DOHH2 (cell line): ENCODE data around the gene ANKRD6.

Source experiments
- H3F3A ChIP-seq: fragments of 200-600 bp; sonication (generic), shearing (Covaris generic); 2 replicates; pipeline ENCODE4 v1.6.0; 2016; ENCODE audit warnings: antibody characterized with exemption, mild to moderate bottlenecking; ENCODE audit not compliant: control insufficient read depth, insufficient read depth
- H3K27ac ChIP-seq: fragments of 200-600 bp; sonication (generic); 2 replicates; pipeline ENCODE4 v1.5.1; 2014; ENCODE audit warnings: low read depth, mild to moderate bottlenecking, low read length, moderate library complexity
- H3K27me3 ChIP-seq: fragments of 200-600 bp; sonication (generic); 2 replicates; pipeline ENCODE4 v1.6.1; 2014; ENCODE audit warnings: mild to moderate bottlenecking, low read length, mixed read lengths; ENCODE audit not compliant: control insufficient read depth
- H3K36me3 ChIP-seq: fragments of 200-600 bp; sonication (generic); 2 replicates; pipeline ENCODE4 v1.6.1; 2014; ENCODE audit warnings: mild to moderate bottlenecking, low read length, moderate library complexity, mixed read lengths; ENCODE audit not compliant: control insufficient read depth
- H3K4me1 ChIP-seq: fragments of 200-600 bp; sonication (generic); 2 replicates; pipeline ENCODE4 v1.6.1; 2014; ENCODE audit warnings: mild to moderate bottlenecking, low read length, mixed read lengths; ENCODE audit not compliant: control insufficient read depth
- H3K4me2 ChIP-seq: fragments of 200-600 bp; sonication (generic); 2 replicates; pipeline ENCODE4 v1.6.0; 2014; ENCODE audit warnings: mild to moderate bottlenecking, low read length, moderate library complexity
- H3K4me3 ChIP-seq: fragments of 200-600 bp; sonication (generic); 2 replicates; pipeline ENCODE4 v1.5.1; 2014; ENCODE audit warnings: mild to moderate bottlenecking, low read length, mixed read lengths
- H3K79me2 ChIP-seq: fragments of 200-600 bp; sonication (generic); 2 replicates; pipeline ENCODE4 v1.6.1; 2014; ENCODE audit warnings: mild to moderate bottlenecking, low read length, mixed read lengths; ENCODE audit not compliant: control insufficient read depth
- H3K9me2 ChIP-seq: fragments of 200-600 bp; sonication (generic); replicated peaks from 2 replicates; pipeline ENCODE4 v1.6.1; 2014; ENCODE audit warnings: mild to moderate bottlenecking, low read length, mixed read lengths; ENCODE audit not compliant: control insufficient read depth
- H3K9me3 ChIP-seq: fragments of 200-600 bp; sonication (generic); 2 replicates; pipeline ENCODE4 v1.6.1; 2014; ENCODE audit warnings: antibody characterized with exemption, low read length, mixed read lengths; ENCODE audit not compliant: control insufficient read depth, insufficient read depth
- H4K20me1 ChIP-seq: fragments of 200-600 bp; sonication (generic); 2 replicates; pipeline ENCODE4 v1.6.0; 2014; ENCODE audit warnings: low read depth, mild to moderate bottlenecking, antibody characterized with exemption, low read length, moderate library complexity; ENCODE audit not compliant: control insufficient read depth, insufficient read depth
- CTCF ChIP-seq: fragments of 200-600 bp; sonication (generic); IDR thresholded peaks from one replicate; pipeline ENCODE4 v1.5.1; 2014; ENCODE audit warnings: antibody characterized with exemption, mild to moderate bottlenecking, low read depth, low read length; ENCODE audit not compliant: poor library complexity, severe bottlenecking
- EZH2phosphoT487 ChIP-seq: fragments of 200-600 bp; sonication (generic); IDR thresholded peaks from 2 replicates; pipeline ENCODE4 v1.6.1; 2017; ENCODE audit warnings: borderline replicate concordance, mild to moderate bottlenecking, antibody characterized with exemption, low read length, moderate library complexity, mixed read lengths

The ANKRD6 gene

DNA sequence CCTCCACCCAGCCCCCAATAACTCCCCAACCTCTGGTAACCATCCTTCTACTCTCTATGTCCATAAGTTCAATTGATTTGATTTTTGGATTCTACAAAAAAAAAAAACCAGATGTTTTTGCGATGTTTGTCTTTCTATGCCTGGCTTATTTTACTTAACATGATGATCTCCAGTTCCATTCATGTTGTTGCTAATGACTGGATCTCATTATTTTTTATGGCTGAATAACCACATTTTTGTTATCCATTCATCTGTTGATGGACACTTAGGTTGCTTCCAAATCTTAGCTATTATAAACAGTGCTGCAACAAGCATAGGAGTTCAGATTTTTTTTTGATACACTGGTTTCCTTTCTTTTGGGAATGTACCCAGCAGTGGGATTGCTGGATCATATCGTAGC, 106.8 kb downstream of the ANKRD6 start:
- no peaks in the 10 kb centered on the region for H3K79me2 ChIP-seq
- no peak overlapping the region for H3K27ac ChIP-seq
- H3K4me2 ChIP-seq = no peak overlapping the region
- H3K9me3 ChIP-seq = no peaks in the 10 kb centered on the region
- H3K36me3 ChIP-seq = no peaks in the 10 kb centered on the region
- peaks cover 8% of the 10 kb centered on the region for H3K27me3 ChIP-seq
- no peak overlapping the region for H3K4me3 ChIP-seq
- H3F3A ChIP-seq = no peaks in the 10 kb centered on the region
- no peaks in the 10 kb centered on the region for H4K20me1 ChIP-seq
- no peaks in the 10 kb centered on the region for H3K4me1 ChIP-seq
- TF ChIP-seq CTCF (no peak), EZH2phosphoT487 (no peak)
- no peaks in the 10 kb centered on the region for H3K9me2 ChIP-seq

DNA sequence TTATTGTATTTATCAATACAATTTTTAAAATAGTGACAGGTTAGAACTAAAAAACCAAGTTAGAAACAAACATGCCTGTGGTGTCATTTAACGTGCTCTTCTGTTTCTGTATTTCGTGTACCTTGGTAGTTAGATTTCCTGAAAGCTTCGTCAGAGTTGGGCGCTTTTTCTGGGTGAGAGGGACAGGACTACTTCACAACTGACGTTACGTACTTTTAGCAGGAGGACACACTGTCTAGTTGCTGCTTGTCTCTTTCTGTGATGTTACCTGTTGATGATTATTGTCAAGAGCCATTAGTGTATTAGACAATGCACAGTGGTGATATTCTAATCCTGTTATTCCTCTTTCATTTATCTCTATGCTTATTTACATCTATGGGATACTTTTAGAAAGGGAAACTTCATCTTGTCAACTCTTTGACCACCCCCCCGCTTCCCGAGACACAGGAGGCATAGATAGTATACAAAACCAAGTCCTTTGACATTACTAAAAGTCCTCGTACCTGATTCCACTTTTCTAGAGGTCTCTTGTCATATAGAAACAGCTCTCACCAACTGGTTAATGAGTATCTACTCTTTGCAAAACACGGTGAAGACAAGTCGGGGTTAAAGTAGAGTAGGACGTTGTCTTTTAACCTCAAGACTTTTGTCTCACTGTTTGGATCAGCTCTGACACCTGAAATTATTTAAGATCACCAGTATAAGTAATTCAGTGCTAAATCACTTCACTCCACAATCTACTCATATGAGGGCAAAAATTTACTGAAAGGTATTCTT, 109.3 kb downstream of the ANKRD6 start:
- Histone ChIP-seq H3K79me2 (no peaks in the 10 kb centered on the region), H3K4me2 (no peak overlapping the region), H3K27me3 (peaks cover 4% of the 10 kb centered on the region; the same call in 1 of the 2 replicates), H3K9me2 (no peaks in the 10 kb centered on the region), H3K27ac (no peak overlapping the region), H4K20me1 (no peaks in the 10 kb centered on the region), H3K36me3 (no peaks in the 10 kb centered on the region), H3K4me3 (no peak overlapping the region), H3K9me3 (no peaks in the 10 kb centered on the region), H3K4me1 (no peaks in the 10 kb centered on the region), H3F3A (no peaks in the 10 kb centered on the region)
- TF ChIP-seq EZH2phosphoT487 = no peak
- TF ChIP-seq CTCF = no peak

DNA sequence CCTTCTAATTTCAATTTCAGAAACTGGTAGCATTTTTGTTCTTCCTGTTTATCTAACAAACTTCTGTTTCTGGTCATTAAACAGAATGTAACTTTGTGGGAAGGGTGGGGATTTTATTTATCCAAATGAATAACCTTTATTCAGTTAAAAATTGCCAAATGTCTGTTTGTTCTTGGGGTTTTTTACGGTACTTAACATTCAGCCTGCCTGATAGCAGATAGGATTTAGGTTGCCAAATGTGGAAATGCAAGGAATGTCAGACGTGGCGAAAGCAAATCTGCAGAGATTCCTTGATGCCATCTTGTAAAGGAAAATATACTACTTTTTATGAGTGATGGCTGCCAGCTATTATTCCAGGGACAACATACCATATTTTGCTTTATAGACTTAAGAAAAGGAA, 109.9 kb downstream of the ANKRD6 start:
- H3K4me1 ChIP-seq = no peaks in the 10 kb centered on the region
- no peak overlapping the region for H3K4me3 ChIP-seq
- no peaks in the 10 kb centered on the region for H4K20me1 ChIP-seq
- H3K27me3 ChIP-seq = peaks cover 4% of the 10 kb centered on the region; the same call in 1 of the 2 replicates
- H3K79me2 ChIP-seq = no peaks in the 10 kb centered on the region
- H3K9me3 ChIP-seq = no peaks in the 10 kb centered on the region
- H3K36me3 ChIP-seq = no peaks in the 10 kb centered on the region
- no peak overlapping the region for H3K27ac ChIP-seq
- H3F3A ChIP-seq = no peaks in the 10 kb centered on the region
- no peak overlapping the region for H3K4me2 ChIP-seq
- TF ChIP-seq CTCF = no peak
- no peak for TF ChIP-seq EZH2phosphoT487
- no peaks in the 10 kb centered on the region for H3K9me2 ChIP-seq
